ENCODE results near the gene ADAMTS2. TPM values are rescaled to one million over a fixed set of nuclear protein-coding genes. Genes with fewer than 3 reads are reported as not detected.

The ADAMTS2 gene
- total and polyA plus RNA-seq, 3 donors from 2014 or later, result 10.9 to 19.8 (median 13.6) TPM

DNA sequence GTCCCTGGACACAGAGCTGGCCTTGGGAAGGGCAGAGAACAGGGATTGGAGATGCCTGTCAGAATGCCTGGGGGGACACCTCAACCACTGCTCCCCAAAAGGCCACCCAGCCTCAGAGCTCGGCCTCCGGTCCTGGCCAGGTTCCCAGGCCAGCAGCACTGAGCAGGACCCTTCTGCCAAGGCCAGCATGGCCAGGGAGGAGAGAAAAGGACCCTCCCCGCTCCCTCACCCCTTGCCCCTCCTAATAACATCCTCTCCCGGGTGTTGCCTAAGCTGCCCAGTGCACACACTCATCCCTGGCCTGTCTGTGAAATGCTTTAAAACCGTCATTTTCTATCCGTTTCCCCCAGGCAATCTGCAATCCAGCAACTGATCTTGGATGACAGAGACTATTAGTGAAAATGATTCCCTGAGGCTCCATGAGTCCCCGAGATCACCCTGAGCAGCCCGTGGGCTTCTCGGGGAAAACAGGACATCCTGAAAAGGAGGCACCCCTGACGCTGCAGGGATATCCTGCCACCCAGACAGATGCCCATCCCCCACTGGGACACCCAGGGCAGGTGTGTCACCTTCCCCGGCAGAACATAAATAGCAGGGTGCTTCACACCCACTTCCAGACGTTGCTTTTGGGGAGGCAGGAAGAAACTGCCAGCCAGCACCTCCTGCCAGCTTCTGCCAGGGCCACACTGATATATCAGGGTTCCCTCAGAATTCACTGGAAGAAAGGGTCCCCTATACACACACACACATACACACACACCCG is 75.3 kb downstream of the ADAMTS2 start:
- Histone ChIP-seq H3K9me3 (no peaks in the 10 kb centered on the region), H3K4me3 (no peak overlapping the region), H3K4me1 (peaks cover 69% of the 10 kb centered on the region), H3K27me3 (no peaks in the 10 kb centered on the region), H3K27ac (no peak overlapping the region), H3K36me3 (ENCODE audit: low read depth, missing control alignments) (no peaks in the 10 kb centered on the region)
- 66 to 80% methylated on average over 10 to 13 of the region's 13 CpGs for WGBS, 2 donors
- intact Hi-C loops (cut with DNase I; ENCODE audit: low total_unique reads), result no loop called here
- no peak for DNase-seq
- TF ChIP-seq CTCF (IDR thresholded peaks at IDR 0.05), result no peak
- TF ChIP-seq POLR2A (IDR thresholded peaks at IDR 0.05), result no peak

DNA sequence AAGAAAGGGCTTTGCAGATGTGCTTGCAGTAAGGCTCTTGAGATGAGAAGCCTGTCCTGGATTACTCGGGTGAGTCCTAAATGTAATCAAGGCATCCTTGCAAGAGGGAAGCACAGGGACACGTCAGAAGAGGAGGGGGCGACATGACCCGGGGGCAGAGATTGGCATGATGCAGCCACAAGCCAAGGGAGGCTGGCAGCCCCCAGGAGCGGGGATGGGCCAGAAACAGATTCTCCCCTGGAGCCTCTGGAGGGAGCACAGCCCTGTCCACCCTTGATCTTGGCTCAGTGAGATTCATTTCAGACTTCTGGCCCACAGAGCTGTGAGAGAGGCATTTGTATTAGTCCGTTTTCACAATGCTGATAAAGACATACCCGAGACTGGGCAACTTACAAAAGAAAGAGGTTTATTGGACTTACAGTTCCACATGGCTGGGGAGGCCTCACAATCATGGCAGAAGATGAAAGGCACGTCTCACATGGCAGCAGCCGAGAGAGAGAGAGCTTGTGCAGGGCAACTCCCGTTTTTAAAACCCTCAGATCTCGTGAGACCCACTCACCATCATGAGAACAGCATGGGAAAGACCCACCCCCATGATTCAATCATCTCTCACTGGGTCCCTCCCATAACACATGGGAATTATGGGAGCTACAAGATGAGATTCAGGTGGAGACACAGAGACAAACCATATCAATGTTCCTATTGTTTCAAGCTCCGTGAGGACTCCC is 76.1 kb downstream of the ADAMTS2 start:
- Histone ChIP-seq H3K9me3 (no peaks in the 10 kb centered on the region), H3K36me3 (ENCODE audit: low read depth, missing control alignments) (no peaks in the 10 kb centered on the region), H3K27ac (no peak overlapping the region), H3K4me1 (peaks cover 71% of the 10 kb centered on the region), H3K27me3 (no peaks in the 10 kb centered on the region), H3K4me3 (no peak overlapping the region)
- WGBS, 2 donors, result 82 to 86% methylated on average over 12 of the region's 12 CpGs
- DNase-seq, result peak; percentile 9
- intact Hi-C loops (cut with DNase I; ENCODE audit: low total_unique reads), result no loop called here
- TF ChIP-seq CTCF (IDR thresholded peaks at IDR 0.05), result no peak
- TF ChIP-seq POLR2A (IDR thresholded peaks at IDR 0.05), result no peak

GRCh38 chr5:179268399-179268952 is 76.8 kb downstream of the ADAMTS2 start:
- H3K9me3 ChIP-seq, result no peaks in the 10 kb centered on the region
- H3K27ac ChIP-seq, result no peak overlapping the region
- H3K27me3 ChIP-seq, result no peaks in the 10 kb centered on the region
- TF ChIP-seq POLR2A (IDR thresholded peaks at IDR 0.05), result no peak
- 72 to 81% methylated on average over 11 to 16 of the region's 16 CpGs for whole genome bisulfite sequencing, 2 donors
- H3K4me3 ChIP-seq, result no peak overlapping the region
- H3K36me3 ChIP-seq (ENCODE audit: low read depth, missing control alignments), result no peaks in the 10 kb centered on the region
- H3K4me1 ChIP-seq, result peaks cover 71% of the 10 kb centered on the region
- intact Hi-C loops (cut with DNase I; ENCODE audit: low total_unique reads), result no loop called here
- peak; percentile 54 for DNase-seq

DNA sequence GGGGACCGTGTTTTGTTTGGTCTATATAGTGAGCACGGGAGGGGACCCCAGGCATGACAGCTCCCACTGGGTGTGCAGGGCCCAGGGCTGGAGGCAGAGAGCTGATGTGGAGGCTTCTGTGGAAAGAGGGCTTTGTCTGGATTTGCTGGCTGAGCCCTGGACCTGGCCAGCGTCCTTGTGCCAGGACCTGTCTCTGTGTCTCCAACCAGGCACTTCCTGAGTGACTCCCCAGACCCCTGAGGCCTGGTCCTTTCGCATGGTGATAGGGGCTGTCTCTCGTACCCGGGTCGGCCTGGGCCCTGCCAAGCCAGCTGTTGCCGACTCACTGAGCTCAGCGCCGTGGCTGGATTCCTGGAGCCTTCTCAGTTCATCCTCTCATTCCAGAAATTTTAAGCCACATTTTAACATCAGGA is 77.6 kb downstream of the ADAMTS2 start:
- Histone ChIP-seq H3K4me1 (peaks cover 65% of the 10 kb centered on the region), H3K36me3 (ENCODE audit: low read depth, missing control alignments) (no peaks in the 10 kb centered on the region), H3K9me3 (no peaks in the 10 kb centered on the region), H3K27ac (no peak overlapping the region), H3K27me3 (no peaks in the 10 kb centered on the region), H3K4me3 (no peak overlapping the region)
- 58 to 74% methylated on average over 8 to 10 of the region's 10 CpGs for WGBS, 2 donors
- intact Hi-C loops (cut with DNase I; ENCODE audit: low total_unique reads), result no loop called here
- no peak for DNase-seq
- TF ChIP-seq POLR2A (IDR thresholded peaks at IDR 0.05) (no peak), CTCF (IDR thresholded peaks at IDR 0.05) (no peak)

DNA sequence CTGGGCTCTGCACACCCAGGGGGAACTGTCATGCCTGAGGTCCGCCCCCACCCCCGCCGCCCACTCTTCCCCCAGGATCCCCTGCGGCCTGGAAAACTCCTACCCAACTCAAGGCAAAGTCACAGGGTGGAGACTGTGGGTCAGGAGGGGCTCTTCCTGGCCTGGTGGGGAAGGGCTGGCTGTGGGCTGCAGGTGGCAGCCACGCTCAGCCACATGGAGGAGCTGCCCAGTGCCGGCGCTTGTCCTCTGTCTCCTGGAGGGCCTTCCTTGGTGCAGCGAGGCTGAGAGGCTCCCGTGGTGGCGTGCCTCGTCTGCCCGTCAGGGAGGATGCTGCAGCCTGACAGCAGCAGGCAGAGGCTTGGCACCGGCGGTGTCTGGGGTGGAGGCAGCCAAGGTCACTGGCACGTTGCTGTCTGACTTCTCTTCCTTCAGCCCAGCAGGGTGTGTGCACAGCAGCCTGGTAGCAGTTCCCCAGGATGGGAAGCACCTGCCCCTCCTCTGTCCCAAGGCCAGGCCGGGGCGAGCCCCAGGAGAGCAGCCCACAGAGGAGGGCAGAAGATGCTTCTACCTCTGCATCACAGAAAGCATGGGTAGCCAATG is 78.1 kb downstream of the ADAMTS2 start:
- DNase-seq, result peak; percentile 80
- no peak overlapping the region for H3K27ac ChIP-seq
- no peak for TF ChIP-seq POLR2A (IDR thresholded peaks at IDR 0.05)
- no peak for TF ChIP-seq CTCF (IDR thresholded peaks at IDR 0.05)
- 65 to 81% methylated on average over 4 to 17 of the region's 17 CpGs for WGBS, 2 donors
- H3K4me3 ChIP-seq, result no peak overlapping the region
- intact Hi-C loops (cut with DNase I; ENCODE audit: low total_unique reads), result no loop called here
- no peaks in the 10 kb centered on the region for H3K27me3 ChIP-seq
- peaks cover 64% of the 10 kb centered on the region for H3K4me1 ChIP-seq
- no peaks in the 10 kb centered on the region for H3K36me3 ChIP-seq (ENCODE audit: low read depth, missing control alignments)
- H3K9me3 ChIP-seq, result no peaks in the 10 kb centered on the region
